ENCODE measurements around the gene ADARB1.

DNA sequence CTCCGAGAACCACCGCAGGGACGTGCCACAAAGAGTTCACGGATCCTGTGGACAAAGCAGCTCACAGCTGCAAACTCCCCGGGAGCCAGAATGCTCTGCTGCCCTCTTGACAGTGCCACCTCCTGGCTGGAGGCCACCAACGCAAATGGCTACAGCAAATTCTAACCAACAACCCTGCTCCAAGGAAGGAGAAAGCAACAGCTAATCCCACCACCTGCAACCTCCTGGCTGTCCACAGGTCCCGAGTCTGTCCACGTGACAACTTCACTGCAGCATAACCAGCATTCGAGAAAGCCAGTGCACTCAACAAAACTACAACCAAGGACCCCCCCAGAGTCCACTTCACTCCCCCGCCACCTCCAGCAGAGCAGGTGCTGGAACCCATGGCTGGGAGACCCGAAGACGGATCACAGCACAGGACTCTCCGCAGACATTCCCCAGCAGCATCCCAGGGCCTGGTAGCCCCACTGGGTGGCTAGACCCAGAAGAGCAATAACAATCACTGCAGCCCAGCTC lies 196.0 kb downstream of the ADARB1 start:
- TF ChIP-seq, protein P1, sequence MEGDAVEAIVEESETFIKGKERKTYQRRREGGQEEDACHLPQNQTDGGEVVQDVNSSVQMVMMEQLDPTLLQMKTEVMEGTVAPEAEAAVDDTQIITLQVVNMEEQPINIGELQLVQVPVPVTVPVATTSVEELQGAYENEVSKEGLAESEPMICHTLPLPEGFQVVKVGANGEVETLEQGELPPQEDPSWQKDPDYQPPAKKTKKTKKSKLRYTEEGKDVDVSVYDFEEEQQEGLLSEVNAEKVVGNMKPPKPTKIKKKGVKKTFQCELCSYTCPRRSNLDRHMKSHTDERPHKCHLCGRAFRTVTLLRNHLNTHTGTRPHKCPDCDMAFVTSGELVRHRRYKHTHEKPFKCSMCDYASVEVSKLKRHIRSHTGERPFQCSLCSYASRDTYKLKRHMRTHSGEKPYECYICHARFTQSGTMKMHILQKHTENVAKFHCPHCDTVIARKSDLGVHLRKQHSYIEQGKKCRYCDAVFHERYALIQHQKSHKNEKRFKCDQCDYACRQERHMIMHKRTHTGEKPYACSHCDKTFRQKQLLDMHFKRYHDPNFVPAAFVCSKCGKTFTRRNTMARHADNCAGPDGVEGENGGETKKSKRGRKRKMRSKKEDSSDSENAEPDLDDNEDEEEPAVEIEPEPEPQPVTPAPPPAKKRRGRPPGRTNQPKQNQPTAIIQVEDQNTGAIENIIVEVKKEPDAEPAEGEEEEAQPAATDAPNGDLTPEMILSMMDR (conservative IDR thresholded peaks at IDR 0.05; ENCODE audit: low read depth, low read length), result peak; percentile 70
- TF ChIP-seq EZH2phosphoT487 (IDR thresholded peaks at IDR 0.05; ENCODE audit: borderline replicate concordance, low read length), result no peak
- TF ChIP-seq EZH2 (IDR thresholded peaks at IDR 0.05; ENCODE audit: low read length, unreplicated experiment), result no peak

All from PC-3 (cell line).